ENCODE results near the gene BOC.
A peak's percentile ranks its signal among the peaks of the same experiment; 100 is the strongest.

BOC gene

DNA sequence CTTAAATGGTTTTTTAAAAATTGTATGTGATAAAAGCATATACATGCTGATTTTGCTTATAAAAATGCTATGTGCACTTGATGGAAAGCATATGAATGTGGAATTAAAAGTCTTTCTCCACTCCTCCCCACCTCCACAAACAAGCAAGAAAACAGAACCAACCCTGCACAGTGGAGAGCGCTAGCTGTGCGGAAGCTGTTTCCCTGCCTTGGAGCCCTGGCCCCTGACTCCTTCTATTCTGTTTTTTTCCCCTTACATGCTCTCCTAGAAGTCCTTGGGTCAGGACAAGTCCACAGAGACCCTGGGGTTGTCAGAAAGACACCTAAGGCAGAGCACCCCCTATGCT is 64.2 kb downstream of the BOC start:
- H3K4me3 ChIP-seq (ENCODE audit: low read depth, low read length) = no peak overlapping the region
- no peak for DNase-seq (ENCODE audit: low read depth)
- TF ChIP-seq, protein P1, sequence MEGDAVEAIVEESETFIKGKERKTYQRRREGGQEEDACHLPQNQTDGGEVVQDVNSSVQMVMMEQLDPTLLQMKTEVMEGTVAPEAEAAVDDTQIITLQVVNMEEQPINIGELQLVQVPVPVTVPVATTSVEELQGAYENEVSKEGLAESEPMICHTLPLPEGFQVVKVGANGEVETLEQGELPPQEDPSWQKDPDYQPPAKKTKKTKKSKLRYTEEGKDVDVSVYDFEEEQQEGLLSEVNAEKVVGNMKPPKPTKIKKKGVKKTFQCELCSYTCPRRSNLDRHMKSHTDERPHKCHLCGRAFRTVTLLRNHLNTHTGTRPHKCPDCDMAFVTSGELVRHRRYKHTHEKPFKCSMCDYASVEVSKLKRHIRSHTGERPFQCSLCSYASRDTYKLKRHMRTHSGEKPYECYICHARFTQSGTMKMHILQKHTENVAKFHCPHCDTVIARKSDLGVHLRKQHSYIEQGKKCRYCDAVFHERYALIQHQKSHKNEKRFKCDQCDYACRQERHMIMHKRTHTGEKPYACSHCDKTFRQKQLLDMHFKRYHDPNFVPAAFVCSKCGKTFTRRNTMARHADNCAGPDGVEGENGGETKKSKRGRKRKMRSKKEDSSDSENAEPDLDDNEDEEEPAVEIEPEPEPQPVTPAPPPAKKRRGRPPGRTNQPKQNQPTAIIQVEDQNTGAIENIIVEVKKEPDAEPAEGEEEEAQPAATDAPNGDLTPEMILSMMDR (IDR thresholded peaks at IDR 0.05; ENCODE audit: low read depth, low read length, missing control alignments) = no peak

DNA sequence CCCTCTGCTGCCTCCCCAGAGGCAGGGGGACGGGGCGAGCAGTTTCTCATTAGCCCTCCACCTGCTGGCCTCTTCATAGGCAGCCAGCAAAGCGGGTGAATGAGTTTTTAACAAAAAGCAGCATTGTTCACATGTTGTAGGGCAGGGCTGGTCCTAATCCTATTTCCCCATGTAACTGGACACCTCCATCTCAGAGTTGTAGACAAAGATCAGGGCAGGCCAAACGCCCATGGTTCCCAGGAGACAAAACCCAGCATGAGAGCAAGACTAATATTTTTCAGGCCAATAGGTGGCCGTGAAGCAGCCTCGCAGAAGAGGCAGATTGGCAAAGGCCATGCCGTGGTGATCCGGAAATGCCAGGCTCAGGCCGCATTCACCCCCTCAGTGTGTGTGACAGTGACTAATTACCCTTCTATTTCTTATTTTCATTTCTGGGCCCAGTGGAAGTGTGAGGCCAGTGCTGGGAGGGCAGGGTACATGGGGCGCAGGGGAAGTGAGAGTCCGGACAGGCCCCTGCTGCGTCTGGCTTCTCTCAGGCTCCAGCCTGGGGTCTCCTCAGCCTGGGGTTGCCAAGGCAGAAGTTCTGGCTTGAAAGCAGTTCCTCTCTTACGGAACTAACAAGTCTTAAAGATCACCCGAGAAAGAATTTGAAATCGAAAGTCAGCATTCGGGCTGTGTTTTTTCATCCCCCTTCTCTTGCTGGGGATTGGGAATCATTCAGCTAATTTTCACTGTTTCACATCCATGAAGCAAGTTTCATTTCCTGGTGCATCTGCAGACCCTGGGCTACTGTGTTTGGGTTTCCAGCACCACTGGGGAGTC is 64.8 kb downstream of the BOC start:
- DNase-seq (ENCODE audit: low read depth) = peak; percentile 27
- H3K4me3 ChIP-seq (ENCODE audit: low read depth, low read length) = no peak overlapping the region; the same call in 1 of the 2 replicates
- TF ChIP-seq, protein P1 (IDR thresholded peaks at IDR 0.05; ENCODE audit: low read depth, low read length, missing control alignments) = no peak

DNA sequence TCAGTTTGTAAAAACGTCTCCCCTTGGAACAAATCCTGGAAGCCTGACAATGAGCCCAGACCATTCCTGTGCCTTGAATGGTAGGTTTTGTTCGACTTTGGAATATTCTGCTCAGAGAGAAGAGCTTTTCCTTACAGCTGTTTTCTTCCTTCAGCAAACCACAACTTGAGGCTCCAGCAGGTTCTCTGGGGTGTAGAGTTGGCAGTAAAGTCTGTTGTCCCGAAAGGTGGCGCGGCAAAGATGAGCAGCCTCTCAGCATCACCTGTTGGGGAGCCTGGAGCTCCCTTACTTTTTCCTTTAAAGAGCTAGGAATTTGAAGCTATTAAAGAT is 65.4 kb downstream of the BOC start:
- H3K4me3 ChIP-seq (ENCODE audit: low read depth, low read length) = no peak overlapping the region; the same call in 1 of the 2 replicates
- TF ChIP-seq, protein P1 (IDR thresholded peaks at IDR 0.05; ENCODE audit: low read depth, low read length, missing control alignments) = no peak
- DNase-seq (ENCODE audit: low read depth) = no peak

DNA sequence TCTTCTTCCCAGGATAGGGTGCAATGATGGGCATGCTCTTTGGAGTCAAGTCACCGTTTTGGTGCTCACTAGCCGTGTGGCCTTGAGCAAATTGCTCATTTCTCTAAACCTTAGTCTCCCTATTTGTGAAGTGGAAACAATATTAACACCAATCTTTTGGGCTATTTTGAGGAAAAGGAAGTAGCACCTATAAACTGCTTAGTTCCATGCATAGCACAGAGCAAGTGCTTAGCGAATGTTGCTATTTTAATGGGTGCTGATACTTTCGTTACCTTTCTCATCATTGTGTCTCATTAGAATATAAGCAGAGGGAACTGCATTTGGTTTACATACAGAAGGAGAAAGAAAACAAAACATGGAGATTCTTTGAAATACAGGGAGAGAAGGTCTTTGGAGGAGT is 66.1 kb downstream of the BOC start:
- TF ChIP-seq, protein P1 (IDR thresholded peaks at IDR 0.05; ENCODE audit: low read depth, low read length, missing control alignments) = no peak
- peak; percentile 49 for DNase-seq (ENCODE audit: low read depth)
- no peak overlapping the region for H3K4me3 ChIP-seq (ENCODE audit: low read depth, low read length)

DNA sequence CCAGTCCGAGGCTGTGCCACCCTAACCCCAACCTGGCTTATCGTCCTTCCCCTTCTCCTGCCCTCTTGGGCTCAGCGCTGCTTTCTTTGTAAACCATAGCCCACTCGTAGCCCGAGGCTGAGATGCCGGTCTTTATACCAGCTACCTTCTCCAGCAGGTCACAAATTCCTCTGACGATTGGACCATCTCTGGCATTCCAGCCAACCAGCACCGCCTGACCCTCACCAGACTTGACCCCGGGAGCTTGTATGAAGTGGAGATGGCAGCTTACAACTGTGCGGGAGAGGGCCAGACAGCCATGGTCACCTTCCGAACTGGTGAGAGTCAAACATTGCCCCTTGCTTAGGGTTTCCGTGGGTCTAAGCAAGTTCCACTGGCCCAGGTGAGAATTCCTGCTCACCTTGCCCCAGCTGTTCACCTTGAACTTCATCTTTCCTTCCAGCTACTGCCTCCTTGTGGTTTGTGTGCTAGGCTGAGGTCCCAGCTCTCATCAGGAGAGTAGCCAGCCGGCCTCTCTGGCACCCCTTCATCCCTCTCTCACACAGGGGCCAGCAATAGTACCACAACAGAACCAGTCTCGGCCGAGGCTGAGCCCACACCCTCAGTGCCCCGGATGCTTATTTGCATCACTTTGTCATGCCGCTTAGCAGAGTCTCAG is 66.7 kb downstream of the BOC start:
- no peak for DNase-seq (ENCODE audit: low read depth)
- no peak overlapping the region for H3K4me3 ChIP-seq (ENCODE audit: low read depth, low read length)
- TF ChIP-seq, protein P1 (IDR thresholded peaks at IDR 0.05; ENCODE audit: low read depth, low read length, missing control alignments) = peak; percentile 49

DNA sequence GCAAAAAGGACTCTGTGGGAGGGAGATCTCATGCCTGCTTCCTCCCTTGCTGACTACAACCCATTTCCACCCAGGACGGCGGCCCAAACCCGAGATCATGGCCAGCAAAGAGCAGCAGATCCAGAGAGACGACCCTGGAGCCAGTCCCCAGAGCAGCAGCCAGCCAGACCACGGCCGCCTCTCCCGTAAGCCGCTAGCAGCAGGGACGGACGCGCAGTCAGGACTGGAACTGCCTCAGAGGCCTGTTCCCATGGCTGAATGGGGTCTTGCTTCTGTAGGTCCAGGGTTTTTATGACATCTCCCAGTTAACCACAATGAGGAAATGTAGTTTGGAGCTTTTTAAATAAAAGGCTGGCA is 67.2 kb downstream of the BOC start:
- TF ChIP-seq, protein P1 (IDR thresholded peaks at IDR 0.05; ENCODE audit: low read depth, low read length, missing control alignments) = no peak
- DNase-seq (ENCODE audit: low read depth) = no peak
- no peak overlapping the region for H3K4me3 ChIP-seq (ENCODE audit: low read depth, low read length)

DNA sequence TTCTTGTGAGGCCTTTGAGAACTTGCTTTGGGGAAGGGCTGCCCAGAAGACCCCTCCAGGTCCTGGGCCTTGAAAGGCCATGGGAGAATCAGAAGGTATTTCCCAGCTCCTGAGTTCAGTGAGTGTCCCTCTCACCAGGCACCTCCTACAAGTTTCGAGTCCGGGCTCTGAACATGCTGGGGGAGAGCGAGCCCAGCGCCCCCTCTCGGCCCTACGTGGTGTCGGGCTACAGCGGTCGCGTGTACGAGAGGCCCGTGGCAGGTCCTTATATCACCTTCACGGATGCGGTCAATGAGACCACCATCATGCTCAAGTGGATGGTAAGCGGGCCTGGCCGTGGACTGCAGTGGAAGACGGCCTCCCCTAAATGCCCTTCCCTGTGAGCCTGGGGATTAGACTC is 68.3 kb downstream of the BOC start:
- TF ChIP-seq, protein P1 (IDR thresholded peaks at IDR 0.05; ENCODE audit: low read depth, low read length, missing control alignments) = peak; percentile 13
- DNase-seq (ENCODE audit: low read depth) = no peak
- no peak overlapping the region for H3K4me3 ChIP-seq (ENCODE audit: low read depth, low read length)

All from GM12864 (cell line).